Esophagus squamous epithelium (tissue), 5 donors: ENCODE measurements around the gene ADORA2A. TPM values are rescaled to one million over a fixed set of nuclear protein-coding genes. Genes with fewer than 3 reads are reported as not detected.

Source experiments
- DNase-seq: peaks from one replicate; lab custom pipeline; 2025; lab: John Stamatoyannopoulos, UW
- H3K27ac ChIP-seq, 4 donors: fragments of 200-600 bp; sonication (generic); one replicate each; pipeline ENCODE4 v1.5.1; 2016 to 2019; ENCODE audit warnings: mild to moderate bottlenecking in 1 of 4
- H3K27me3 ChIP-seq, 4 donors: fragments of 200-600 bp; sonication (generic); 1 replicate in 3 of 4; 2 replicates in 1 of 4; pipeline versions ENCODE4 v1.5.1 to v1.6.0; 2017 to 2021; ENCODE audit warnings: antibody characterized with exemption in 1 of 4
- H3K36me3 ChIP-seq, 3 donors: fragments of 200-600 bp; sonication (generic); one replicate each; pipeline ENCODE4 v1.5.1; 2016 to 2019
- H3K4me1 ChIP-seq, 3 donors: fragments of 200-600 bp; sonication (generic); one replicate each; pipeline ENCODE4 v1.5.1; 2017 to 2019
- H3K4me3 ChIP-seq, 4 donors: fragments of 200-600 bp; sonication (generic); 1 replicate in 3 of 4; 2 replicates in 1 of 4; pipeline ENCODE4 v1.5.1; 2016 to 2019; ENCODE audit warnings: mild to moderate bottlenecking in 2 of 4, moderate library complexity in 1 of 4
- H3K9me3 ChIP-seq, 3 donors: fragments of 200-600 bp; sonication (generic); one replicate each; pipeline ENCODE4 v1.5.1; 2016 to 2019
- POLR2A ChIP-seq, 4 donors: fragments of 450-650 bp; IDR thresholded peaks; one replicate each; pipeline ENCODE4 v1.6.1; 2017; ENCODE audit warnings: antibody characterized with exemption in 4 of 4, mild to moderate bottlenecking in 4 of 4, moderate library complexity in 3 of 4
- WGBS, 2 donors: methylation state at CpG; one replicate each; pipeline ENCODE4 v1.1.5; 2018; 5-methylcytosine and 5-hydroxymethylcytosine counted together
- intact Hi-C: fragments of 100-400 bp; cut with DNase I; formaldehyde crosslinking; loops from one replicate; pipeline ENCODE4 v1.15.0; 2022
- total RNA-seq, 4 donors: library from RNA; depleted of rRNA; stranded (reverse); fragments of >200 nt; gene quantifications; one replicate each; pipeline ENCODE4 v1.1.0, GENCODE V29; 2016
- TF ChIP-seq, protein P1 (sequence below), 6 experiments: fragments of 450-650 bp in 4 of 6; fragments of 200-600 bp in 2 of 6; sonication (generic) in 2 of 6; IDR thresholded peaks; one replicate each; pipeline ENCODE4 v1.5.1; 2016 to 2019; ENCODE audit warnings: antibody characterized with exemption in 6 of 6, mild to moderate bottlenecking in 4 of 6, moderate library complexity in 4 of 6
- donor health status: DM: yes; HTN: yes; CAD: no.

The ADORA2A gene
- total RNA-seq, 4 donors from 2014 or later: 1.0 to 4.0 (median 2.4) TPM

DNA sequence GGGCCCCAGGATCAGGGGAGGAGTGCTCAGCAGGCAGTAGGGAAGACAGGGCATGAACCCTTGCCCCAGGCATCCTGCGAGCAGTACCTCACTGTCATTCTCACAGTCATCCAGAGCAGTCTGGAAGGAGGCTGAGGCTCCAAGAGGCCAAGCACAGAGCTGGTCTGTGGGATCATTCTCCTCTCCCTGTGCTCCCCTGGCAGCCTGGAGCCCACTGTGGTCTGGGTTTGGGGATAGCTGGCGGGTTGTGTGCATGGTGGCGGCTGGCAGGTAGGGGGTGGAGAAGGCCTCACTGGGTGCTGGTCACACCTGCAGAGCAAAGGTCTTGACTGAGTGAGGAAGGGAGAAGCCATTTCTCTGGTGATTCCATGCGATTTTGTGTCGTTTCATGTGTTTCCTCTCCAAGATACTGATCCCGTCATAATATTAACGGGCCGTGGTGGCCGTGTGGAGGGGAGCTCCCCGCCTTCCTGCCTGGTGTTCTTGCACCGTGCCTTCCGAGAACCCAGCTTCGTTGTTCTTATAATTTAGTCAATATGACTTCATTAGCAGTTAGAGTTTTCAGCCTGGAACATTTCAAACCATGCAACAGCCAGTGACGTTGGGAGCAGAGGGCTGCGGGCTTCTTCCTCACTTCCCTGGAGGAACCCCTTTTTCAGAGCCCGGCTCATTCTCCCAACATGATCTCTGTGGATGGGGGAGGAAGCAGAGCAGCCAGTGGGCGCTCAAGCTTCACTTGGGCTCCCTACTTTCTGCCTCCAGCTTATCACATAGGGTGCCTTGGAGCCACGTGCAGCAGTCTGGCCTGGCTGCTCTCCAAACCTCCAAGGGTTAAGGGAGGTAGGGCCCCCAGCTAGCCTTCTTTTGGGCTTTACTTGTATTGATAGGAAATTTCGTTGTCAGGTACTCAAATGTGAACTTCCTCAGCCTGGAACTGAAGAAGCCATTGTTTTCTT is 20.8 kb upstream of the ADORA2A start:
- Histone ChIP-seq H3K27me3 (no peaks in the 10 kb centered on the region), H3K4me3 (no peak overlapping the region), H3K36me3 (peaks cover 0 to 58% (median under 1%) of the 10 kb centered on the region in 3 donors), H3K27ac (peak overlapping the region in 1 of 4 donors; percentile 25), H3K4me1 (peaks cover 0 to 54% (median 23%) of the 10 kb centered on the region in 3 donors), H3K9me3 (no peaks in the 10 kb centered on the region)
- intact Hi-C loops: no loop called here
- WGBS, 2 donors: 80 to 83% methylated on average over 14 to 18 of the region's 19 CpGs
- TF ChIP-seq, protein P1, sequence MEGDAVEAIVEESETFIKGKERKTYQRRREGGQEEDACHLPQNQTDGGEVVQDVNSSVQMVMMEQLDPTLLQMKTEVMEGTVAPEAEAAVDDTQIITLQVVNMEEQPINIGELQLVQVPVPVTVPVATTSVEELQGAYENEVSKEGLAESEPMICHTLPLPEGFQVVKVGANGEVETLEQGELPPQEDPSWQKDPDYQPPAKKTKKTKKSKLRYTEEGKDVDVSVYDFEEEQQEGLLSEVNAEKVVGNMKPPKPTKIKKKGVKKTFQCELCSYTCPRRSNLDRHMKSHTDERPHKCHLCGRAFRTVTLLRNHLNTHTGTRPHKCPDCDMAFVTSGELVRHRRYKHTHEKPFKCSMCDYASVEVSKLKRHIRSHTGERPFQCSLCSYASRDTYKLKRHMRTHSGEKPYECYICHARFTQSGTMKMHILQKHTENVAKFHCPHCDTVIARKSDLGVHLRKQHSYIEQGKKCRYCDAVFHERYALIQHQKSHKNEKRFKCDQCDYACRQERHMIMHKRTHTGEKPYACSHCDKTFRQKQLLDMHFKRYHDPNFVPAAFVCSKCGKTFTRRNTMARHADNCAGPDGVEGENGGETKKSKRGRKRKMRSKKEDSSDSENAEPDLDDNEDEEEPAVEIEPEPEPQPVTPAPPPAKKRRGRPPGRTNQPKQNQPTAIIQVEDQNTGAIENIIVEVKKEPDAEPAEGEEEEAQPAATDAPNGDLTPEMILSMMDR (IDR thresholded peaks at IDR 0.05): no peak
- no peak for TF ChIP-seq POLR2A (IDR thresholded peaks at IDR 0.05)
- no peak for DNase-seq

DNA sequence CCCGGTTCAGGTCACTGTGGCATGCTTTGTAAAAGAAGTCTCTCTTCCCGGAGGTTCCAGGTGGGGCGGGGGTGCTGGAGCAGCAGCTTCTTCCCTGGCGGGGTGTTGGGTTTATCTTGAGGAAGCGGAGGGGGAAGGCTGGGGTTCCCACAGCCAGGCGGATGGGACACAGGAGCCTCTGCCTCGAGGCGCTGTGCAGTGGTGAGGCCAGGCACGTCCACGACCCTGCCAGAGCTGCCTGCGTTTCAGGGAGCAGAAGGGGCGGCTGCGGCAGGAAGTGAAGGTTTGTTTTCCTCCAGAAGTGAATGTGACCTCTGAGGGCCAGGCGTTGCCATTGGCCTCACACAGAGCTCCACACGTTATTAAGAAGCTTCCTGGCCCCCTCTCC is 20.1 kb upstream of the ADORA2A start:
- TF ChIP-seq, protein P1 (IDR thresholded peaks at IDR 0.05): no peak
- no peak for TF ChIP-seq POLR2A (IDR thresholded peaks at IDR 0.05)
- Histone ChIP-seq H3K4me1 (peaks cover 0 to 47% (median 16%) of the 10 kb centered on the region in 3 donors), H3K27ac (peak overlapping the region in 1 of 4 donors; percentile 25), H3K36me3 (peaks cover 0 to 65% (median 7%) of the 10 kb centered on the region in 3 donors), H3K27me3 (no peaks in the 10 kb centered on the region), H3K9me3 (no peaks in the 10 kb centered on the region), H3K4me3 (no peak overlapping the region)
- WGBS, 2 donors: 55 to 66% methylated on average over 3 to 4 of the region's 15 CpGs
- intact Hi-C loops: no loop called here
- DNase-seq: no peak

DNA sequence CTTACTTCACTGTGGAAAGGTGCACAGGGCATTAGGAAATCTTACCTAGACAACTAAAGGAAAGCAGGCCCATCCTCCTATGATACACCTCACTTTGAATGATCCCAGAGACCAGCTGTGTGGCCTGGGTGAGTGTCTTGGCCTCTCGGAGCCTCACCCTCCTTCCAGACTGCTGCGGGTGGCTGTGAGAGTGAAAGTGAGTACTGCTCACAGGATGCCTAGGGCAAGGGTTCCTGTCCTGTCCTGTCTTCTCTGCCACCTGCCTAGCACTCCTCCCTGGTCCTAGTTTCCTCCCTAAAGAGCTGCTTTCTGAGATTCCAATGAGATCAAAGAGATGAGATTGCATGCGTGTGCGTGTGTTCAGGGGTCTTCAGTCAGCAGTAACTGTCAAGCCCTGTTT is 19.5 kb upstream of the ADORA2A start:
- Histone ChIP-seq H3K4me3 (no peak overlapping the region), H3K9me3 (no peaks in the 10 kb centered on the region), H3K27me3 (no peaks in the 10 kb centered on the region), H3K4me1 (peaks cover 0 to 41% (median 10%) of the 10 kb centered on the region in 3 donors), H3K36me3 (peaks cover 0 to 71% (median 10%) of the 10 kb centered on the region in 3 donors), H3K27ac (no peak overlapping the region)
- intact Hi-C loops: no loop called here
- no peak for DNase-seq
- 47 to 57% methylated on average over 2 to 3 of the region's 4 CpGs for WGBS, 2 donors
- TF ChIP-seq POLR2A (IDR thresholded peaks at IDR 0.05): no peak
- TF ChIP-seq, protein P1 (IDR thresholded peaks at IDR 0.05): no peak

DNA sequence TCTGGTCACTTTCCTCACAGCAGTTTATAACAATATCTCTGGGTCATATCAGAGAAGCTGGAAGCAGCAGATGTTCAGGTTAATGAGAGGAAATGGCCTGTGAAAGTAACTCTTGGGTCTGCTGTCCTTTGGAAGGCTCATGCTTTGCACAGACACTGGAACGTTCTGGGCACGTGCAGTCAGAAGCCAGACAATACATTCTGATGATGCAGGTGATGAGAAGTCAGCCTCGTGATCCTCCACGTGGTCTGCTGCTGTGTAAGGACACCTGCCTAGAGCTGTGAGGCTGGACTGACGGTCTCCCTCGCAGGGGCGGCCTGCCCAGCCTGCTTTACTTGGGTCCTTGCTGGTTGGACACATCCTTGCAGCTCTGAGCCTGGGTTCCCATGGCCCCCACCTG is 18.8 kb upstream of the ADORA2A start:
- H3K4me1 ChIP-seq: peaks cover 0 to 34% (median 4%) of the 10 kb centered on the region in 3 donors
- H3K27ac ChIP-seq: no peak overlapping the region
- TF ChIP-seq, protein P1 (IDR thresholded peaks at IDR 0.05): no peak
- no peak for TF ChIP-seq POLR2A (IDR thresholded peaks at IDR 0.05)
- DNase-seq: no peak
- H3K27me3 ChIP-seq: no peaks in the 10 kb centered on the region
- H3K4me3 ChIP-seq: no peak overlapping the region
- peaks cover 0 to 77% (median 10%) of the 10 kb centered on the region in 3 donors for H3K36me3 ChIP-seq
- WGBS, 2 donors: 78 to 88% methylated on average over 6 to 7 of the region's 7 CpGs
- intact Hi-C loops: no loop called here
- H3K9me3 ChIP-seq: no peaks in the 10 kb centered on the region

DNA sequence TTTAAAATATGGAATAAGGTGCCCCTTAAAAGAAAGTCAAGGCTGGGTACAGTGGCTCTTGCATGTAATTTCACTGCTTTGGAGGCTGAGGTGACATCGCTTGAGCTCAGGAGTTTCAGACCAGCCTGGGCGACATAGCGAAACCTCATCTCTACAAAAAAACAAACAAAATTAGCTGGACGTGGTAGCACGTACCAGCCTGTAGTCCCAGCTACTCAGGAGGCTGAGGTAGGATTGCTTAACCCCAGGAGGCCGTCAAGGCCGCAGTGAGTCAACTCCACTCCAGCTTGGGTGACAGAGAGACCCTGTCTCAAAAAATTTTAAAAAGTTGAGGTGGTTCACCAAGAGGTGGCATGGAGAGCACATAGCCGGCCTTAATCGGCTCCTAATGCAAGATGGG is 17.7 kb upstream of the ADORA2A start:
- H3K27me3 ChIP-seq: no peaks in the 10 kb centered on the region
- peaks cover 4 to 77% (median 11%) of the 10 kb centered on the region in 3 donors for H3K36me3 ChIP-seq
- H3K4me1 ChIP-seq: peaks cover 0 to 30% (median 4%) of the 10 kb centered on the region in 3 donors
- H3K9me3 ChIP-seq: no peaks in the 10 kb centered on the region
- intact Hi-C loops: no loop called here
- WGBS, 2 donors: 80 to 82% methylated on average over 8 to 9 of the region's 9 CpGs
- TF ChIP-seq, protein P1 (IDR thresholded peaks at IDR 0.05): no peak
- TF ChIP-seq POLR2A (IDR thresholded peaks at IDR 0.05): no peak
- no peak for DNase-seq
- no peak overlapping the region for H3K4me3 ChIP-seq
- H3K27ac ChIP-seq: no peak overlapping the region
